CD4-positive, alpha-beta T cell treated with Interleukin-2 at 100 ng/mL for 4 hours (primary cell): ENCODE results near the gene TMEM270.
"Not testable (repeated sequence)": the region's sequence is repeated elsewhere in the genome, so short reads cannot be mapped to it uniquely, and the experiment has no call there.

Source experiments
- DNase-seq: peaks from one replicate; pipeline ENCODE4 v3.0.0-alpha.2; 2020; ENCODE audit warnings: low spot score

Gene TMEM270

DNA sequence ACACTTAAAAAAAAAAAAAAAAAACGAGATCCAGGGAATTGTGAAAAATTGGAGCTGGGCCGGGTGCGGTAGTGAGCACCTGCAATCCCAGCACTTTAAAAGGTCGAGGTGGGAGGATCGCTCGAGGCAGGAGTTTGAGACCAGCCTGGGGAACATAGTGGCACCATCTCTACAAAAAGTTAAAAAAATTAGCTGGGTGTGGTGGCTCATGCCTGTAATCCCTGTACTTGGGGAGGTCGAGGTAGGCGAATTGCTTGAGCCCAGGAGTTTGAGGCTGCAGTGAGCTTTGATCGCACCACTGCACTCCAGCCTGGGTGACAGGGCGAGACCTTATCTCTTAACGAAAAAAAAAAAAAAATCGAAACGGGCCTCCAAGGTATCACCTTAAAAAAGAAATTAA is 28.2 kb upstream of the TMEM270 start:
- no peak for DNase-seq

DNA sequence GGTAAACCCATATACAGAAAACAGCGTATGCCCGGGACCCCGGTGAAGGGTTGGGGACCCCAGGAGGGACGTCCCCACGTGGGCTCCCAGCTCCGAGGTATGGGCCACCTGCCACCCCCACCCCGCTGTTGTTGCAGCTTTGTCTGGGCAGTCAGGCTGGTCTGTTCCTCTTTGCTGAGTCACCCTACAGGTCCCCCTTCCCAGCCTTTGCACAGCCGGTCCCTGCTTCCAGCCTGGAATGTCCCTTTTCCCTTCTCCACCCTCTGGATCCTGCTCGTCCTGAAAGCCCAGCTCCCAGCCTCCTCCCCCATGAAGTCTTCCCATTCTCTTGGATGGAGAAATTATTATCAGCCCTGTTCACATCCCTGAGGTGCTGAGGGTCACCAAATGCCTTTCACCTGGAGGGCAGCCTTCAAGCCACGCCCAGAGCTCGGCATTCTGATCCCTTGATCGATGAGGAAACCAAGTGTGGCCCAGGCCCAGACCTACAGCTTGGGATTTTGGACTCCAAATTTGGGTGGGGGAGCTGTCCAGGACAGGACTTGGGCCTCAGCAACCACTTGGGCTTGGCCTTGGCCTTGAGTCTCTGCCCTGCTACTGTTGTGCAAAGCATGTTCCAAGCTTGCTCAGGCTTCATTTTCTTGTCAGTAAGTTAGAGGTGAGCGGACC is 27.6 kb upstream of the TMEM270 start:
- no peak for DNase-seq

DNA sequence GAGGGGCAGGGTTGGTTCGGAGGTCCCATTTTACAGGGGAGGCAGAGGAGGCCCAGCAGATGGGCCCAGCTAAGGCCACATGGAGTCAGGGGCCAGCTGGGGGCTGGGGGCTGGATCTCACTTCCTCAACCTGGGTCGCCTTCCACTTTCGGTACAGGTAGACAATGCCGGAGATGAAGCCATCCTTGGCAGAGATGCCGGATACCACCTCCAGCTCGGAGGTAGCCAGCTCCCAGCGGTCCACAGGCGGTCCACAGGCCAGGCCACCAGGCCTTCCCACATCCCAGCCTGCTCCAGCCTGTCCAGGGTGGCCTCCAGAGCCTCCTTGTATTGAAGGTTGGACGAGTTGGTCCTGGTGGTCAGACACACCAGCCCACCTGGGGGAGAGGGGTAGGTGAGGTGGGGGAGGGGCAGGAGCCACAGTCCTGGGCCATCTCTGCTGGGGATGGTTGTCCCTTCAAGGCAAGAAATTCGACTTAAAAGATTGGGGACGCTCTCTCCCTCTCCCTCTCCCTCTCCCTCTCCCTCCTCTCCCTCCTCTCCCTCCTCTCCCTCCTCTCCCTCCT is 26.2 kb upstream of the TMEM270 start:
- no peak for DNase-seq

DNA sequence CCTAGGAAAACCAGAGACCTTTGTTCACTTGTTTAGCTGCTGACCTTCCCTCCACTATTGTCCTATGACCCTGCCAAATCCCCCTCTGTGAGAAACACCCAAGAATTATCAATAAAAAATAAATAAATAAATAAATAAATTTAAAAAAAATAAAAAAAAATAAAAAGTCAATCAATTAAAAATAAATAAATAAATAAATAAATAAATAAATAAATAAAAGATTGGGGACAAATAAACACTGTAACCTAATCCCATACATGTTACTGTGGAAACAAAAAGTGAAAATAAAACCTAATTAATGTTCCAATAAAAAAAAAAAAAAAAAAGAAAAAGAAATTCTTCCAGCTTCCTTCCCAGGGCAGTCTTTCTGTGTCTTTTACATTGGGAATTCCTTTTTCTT is 23.8 kb upstream of the TMEM270 start:
- not testable (repeated sequence) for DNase-seq

DNA sequence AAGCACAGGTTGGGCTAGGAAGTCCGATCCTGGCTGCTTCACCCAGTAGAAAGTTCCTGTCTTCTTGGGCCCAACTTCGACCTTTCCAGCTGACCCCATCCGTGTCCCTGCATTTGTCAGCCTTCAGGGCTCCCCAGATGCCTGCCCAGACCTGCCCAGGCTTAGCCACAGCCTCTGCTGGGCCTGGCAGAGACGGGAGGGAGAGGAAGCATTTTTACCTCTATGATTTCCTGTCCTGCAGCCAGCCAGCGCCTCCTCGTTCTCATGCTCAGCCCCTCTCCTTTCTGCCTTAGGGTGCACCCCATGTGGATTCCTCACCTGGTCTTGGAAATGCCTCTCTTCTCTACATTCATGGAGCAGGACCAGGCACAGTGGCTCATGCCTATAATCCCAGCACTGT is 22.3 kb upstream of the TMEM270 start:
- no peak for DNase-seq

DNA sequence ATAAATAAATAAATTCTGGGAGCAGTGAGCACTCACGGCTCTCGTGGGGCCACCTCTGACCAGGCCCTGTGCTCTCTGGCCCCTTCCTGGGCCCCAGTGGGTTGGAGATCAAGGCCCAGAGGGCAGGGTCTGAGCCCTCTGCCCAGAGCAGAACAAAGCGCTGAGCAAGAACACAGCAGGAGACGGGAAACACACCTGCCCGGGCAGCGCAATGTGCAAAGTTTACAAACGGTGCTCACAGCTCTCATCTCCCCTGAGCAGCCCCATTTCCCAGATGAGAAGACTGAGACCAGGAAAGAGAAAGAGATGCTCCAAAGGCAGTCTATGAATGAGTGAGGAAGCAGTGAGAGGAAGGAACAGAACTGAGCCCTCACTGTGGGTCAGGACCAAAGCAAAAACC is 21.7 kb upstream of the TMEM270 start:
- DNase-seq = no peak

DNA sequence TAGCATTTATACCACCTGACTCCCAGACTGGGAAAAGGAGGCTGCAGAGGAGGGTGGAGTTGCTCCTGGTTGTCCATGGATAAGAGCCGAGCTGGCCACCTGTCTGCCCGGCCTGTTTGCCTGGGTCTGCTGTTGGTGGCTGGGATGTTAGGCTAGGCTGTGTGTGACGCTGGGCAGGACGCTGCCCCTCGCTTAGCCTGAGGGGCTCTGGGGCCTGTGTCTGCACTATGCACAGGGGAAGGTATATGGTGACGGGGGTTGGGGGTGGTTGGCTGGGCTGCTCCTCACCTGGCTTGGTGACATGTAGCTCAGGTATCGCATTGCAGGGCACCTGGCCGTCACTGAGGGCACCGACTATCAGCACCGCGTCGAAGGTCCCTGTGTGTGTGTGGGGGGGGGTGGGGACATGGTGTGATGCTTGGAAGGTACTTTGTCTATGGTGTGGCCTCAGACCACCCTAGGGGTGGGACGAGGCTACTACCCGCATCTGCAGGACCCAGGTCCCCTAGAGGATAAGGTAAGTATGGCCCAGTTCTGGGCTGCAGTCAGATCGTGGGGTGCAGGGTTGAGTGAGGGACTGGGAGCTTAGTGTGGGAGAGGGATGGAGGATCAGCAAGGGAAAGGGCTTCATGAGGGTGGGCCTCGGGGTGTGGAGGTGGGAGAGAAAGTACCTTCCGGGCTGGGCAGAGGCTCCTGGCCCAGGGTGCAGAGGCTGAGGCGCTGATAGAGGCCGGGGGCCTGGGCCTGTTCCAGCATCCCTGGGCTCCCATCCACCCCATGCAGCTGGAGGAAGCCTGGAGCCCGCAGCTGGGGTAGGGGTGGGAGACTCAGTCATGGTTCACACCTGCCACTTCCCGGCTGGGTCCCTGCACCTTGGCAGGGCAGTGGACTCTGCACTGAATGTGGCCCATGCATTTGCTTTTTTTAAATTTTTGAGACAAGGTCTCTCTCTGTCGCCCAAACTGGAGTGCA is 20.9 kb upstream of the TMEM270 start:
- no peak for DNase-seq

DNA sequence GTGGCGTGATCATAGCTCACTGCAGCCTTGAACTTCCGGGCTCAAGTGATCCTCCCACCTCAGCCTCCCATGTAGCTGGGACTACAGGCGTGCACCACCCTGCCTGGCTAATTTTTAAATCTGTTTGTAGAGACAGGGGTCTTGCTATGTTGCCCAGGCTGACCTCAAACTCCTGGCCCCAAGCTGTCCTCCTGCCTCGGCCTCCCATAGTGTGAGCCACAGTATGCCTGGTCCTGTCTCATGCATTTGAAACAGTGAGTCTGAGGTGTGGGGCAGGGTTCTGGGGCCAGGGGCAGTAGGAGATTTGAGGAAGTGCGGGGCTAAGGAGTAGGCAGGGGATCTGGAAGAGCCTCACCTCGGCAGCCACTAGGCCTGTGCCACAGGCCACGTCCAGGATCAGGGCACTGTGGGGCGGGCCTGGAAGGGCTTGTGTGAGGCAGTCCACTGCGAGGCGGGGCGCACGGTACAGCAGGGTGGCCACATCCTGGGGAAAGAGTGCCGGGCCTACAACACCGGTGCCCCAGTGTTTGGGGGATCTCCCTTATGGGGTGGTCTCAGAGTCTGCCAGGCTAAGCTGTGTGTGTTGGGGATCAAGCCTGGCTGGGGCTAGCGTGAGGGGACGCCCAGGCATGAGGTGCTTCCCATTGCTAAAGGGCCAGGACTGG is 20.1 kb upstream of the TMEM270 start:
- no peak for DNase-seq

DNA sequence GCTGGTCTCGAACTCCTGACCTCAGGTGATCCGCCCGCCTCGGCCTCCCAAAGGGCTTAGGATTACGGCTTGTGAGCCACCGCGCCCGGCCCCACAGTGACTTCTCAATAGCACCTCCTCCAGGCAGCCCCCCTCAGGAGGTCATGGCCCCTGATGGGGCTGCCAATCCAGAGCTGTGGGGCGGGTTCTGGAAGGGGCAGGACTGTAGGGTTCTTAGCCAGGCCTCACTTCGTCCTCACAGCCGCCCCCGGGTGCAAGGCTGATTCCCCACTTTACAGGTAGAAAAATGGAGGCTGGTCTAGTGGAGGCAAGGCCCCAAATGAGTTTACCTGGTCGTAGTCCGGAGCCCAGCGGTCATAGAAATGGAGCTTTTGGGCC is 19.3 kb upstream of the TMEM270 start:
- no peak for DNase-seq

DNA sequence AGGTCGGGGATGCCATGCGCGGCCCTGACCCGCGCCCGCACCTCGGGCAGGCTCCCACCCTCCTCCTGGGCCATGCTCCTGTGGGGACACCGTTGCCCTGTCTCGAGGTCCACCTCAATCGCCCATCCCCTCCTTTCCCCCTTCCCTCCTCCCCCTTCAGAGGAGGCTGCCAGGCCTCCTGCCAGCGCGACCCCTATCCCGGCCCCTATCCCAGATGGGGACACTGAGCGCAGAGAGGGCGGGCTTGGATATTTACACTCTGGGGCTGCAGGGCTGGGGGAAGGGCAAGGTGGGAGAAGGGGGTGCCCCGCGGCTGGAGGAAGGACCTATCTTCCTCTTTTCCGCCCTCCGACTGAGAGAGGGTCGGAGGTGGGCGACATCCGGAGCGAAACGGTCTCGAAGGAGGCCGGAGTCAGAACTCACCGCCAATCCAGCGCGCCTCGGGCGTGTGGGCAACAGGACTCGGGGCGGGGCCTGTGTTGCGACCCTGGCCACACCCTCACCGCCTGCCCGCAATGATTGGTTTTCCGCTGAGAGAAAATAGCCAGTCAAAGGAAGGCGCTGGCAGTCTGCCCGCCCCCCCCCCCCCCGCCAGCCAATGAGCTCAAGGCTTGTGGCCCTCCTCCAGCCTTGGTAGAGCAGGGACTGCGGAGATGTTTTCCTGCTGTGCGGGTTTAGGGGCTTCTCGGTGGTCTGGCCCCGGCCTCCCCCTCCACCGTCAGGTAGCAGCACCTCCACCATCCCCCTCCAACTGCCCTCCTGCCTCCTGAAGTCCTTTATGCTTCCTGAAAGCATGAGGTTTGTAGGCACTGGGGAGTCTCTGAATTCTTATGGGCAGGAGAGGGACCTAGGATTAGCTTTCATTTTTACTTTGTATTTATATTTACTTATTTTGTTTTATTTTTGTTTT is 18.6 kb upstream of the TMEM270 start, which contains the start of gene METTL27:
Gene METTL27 (minus strand): TSS at position 450 of the 910 bp plus-strand sequence. CDS start 376 bp downstream, at position 74.
- peak; percentile 91 for DNase-seq

DNA sequence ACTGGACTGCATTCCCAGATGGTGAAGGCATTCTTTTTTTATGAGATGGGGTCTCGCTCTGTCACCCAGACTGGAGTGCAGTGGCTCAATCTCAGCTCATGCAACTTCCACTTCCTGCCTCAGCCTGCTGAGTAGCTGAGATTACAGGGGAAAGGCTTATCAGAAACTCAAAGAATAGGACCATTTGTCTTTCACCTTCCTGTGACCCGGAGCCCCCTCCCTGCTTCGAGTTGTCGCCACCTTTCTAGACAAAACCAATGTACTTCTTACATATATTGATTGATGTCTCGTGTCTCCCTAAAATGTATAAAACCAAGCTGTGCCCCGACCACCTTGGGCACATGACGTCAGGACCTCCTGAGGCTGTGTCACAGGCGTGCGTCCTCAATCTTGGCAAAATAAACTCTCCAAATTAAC is 16.8 kb upstream of the TMEM270 start:
- no peak for DNase-seq

DNA sequence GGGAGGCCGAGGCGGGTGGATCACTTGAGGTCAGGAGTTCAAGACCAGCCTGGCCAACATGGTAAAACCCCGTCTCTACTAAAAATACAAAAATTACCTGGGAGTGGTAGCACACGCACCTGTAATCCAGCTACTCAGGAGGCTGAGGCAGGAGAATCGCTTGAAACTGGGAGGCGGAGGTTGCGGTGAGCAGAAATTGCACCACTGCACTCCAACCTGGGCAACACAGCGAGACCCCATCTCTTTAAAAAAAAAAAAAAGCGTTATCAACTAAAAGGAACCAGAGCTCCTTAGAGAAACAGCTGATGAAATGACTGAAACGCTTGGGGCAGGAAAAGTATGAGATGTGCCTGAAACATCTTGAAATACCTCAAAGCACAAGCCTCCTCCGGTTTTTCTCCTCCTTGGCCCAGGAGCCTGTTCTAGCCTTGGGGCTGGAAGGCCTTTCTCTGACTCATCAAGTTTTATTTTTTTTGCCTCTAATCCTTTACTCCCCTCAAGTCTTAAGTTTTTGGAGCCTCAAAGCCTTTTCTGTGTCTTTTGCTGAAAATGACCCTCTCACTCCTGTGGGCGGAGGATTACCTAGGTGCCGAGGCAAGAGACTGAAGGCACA is 16.0 kb upstream of the TMEM270 start:
- no peak for DNase-seq

DNA sequence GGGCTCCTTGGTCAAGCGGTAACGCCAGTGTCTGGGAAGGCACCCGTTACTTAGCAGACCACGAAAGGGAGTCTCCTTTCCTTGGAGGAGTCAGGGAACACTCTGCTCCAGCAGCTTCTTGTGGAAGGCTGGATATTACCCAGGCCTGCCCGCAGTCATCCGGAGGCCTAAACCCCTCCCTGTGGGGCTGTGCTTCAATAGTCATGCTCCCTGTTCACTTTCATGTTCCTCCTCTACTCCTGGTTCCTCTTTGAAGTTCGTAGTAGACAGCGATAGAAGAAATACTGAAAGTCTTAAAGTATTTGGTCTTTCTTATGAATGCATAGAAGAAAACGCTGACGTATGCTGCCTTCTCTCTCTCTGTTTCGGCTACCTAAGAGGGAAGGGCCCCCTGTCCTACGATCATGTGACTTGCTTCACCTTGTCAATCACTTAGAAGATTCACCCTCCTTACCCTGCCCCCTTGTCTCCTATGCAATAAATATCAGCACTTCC is 15.2 kb upstream of the TMEM270 start:
- not testable (repeated sequence) for DNase-seq

DNA sequence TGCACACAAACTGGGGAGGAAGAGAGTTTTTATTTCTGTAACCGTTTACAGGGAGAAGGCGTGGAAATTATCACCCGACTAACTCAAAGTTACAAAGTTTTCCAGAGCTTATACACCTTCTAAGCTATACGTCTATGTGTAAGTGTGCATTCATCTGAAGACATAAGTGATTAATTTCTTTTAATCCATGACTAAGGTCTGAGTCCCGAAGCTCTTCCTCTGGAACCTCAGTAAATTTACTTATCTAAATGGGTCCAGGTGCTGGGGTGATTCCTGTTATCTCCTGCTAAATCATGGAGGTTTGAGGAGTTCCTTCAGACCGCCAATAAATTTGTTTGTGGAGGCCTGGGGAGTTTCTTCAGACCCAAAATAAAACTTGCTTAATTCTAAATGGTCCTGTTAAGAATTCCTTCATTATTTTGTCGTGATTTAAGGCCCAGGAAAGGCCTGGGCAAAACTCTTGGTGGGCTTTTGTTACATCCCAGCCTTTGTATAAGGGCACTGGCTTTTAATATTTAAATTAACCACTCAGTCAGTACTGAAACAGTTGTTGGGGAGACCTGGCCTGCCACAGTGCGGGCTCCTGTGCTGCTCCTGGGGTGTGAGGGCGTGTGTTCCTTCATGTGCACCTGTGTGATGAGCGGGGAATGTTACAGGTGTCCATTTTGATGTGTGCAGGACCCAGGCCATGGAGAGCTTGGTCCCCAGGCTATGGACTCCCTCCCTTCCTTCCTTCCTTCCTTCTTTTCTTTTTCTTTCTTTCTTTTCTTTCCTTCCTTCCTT is 12.8 kb upstream of the TMEM270 start:
- DNase-seq = no peak

DNA sequence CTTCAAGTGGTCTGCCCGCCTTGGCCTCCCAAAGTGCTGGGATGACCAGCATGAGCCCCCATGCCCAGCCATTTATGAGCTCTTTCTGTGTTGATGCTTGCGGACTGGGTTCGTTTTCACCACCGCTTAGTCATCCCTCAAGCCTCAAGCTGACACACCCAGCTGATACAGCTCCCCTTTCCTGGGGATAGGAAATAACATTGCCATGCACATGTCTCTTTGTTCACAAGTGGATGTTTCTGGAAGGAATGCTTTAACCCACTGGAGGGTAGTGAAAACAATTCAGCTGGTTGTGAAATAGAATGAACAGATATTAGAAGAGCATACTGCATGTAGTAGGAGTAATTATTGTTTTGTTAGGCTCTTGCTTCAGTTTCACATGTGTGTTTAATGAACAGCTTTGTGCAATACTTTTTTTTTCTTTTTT is 10.2 kb upstream of the TMEM270 start:
- DNase-seq = no peak

DNA sequence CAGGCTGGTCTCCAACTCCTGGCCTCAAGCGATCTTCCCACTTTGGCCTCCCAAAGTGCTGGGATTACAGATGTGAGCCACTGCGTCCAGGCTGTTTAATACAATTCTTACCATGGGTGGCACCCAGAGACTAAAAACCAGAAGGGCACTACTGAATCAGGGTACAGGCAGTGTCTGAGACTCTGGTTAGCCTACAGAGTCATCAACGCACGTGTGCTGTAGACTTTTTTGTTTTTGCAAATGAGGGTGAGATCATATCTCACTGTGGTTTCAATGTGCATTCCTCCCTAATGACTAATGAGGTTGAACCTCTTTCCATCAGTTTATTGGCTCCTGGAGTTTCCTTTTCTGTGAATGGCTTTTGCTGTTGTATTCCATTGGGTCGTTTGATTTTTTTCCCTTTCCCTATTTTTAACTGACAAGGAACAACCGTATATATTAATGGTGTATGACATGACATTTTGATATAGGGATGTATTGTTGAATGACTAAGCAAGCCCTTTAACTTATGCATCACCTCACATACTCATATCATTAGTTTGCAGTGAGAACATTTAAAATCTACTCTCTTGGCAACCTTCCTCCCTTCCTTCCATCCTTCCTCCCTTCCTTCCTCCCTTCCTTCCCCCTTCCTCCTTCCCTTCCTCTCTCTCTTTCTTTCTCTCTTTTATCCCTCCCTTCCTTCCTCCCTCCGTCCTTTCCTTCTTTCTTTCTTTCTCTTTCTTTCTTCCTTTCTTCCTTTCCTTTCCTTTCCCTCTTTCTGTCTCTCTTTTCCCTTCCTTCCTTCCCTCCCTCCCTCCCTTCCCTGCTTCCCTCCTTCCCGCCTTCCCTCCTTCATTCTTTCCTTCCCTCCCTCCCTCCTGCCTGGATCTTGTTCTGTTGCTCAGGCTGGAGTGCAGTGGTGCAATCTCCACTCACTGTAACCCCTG is 9.3 kb upstream of the TMEM270 start:
- DNase-seq = peak; percentile 47

DNA sequence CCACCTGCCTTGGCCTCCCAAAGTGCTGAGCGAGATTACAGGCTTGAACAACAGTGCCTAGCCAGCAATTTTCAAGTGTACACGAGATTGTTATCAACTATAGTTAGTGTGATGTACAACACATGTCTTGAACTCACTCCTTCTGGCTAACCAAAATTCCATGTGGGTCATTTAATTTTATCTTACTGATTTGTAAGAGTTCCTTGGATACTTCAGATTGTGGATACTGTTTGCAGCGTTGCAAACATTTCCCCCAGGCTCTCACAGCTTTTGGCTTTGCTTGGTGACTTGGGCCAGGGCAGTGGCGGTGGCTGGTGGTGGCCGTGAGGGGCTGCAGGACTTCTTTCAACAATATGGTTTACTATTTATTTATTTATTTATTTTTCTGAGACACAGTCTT is 8.5 kb upstream of the TMEM270 start:
- no peak for DNase-seq

DNA sequence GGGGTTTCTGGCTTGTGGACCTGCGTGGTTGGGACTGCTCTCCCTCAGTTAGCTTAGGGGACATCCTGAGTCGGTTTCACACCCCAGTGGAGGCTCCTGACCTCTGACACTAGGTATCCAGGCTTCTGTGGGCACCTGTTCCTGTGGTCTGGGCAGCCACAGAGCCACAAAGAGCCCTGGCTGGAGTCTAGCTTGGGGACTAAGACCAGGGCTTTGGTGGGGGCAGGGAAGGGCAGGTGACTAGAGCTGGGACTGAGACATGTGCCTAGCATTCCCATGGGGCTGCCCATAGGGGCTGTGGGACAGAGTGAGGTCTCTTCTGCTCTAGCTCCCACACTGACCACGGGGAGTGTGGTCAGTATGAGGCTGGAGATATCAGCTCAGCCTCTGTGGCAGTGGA is 4.0 kb upstream of the TMEM270 start:
- DNase-seq = no peak

DNA sequence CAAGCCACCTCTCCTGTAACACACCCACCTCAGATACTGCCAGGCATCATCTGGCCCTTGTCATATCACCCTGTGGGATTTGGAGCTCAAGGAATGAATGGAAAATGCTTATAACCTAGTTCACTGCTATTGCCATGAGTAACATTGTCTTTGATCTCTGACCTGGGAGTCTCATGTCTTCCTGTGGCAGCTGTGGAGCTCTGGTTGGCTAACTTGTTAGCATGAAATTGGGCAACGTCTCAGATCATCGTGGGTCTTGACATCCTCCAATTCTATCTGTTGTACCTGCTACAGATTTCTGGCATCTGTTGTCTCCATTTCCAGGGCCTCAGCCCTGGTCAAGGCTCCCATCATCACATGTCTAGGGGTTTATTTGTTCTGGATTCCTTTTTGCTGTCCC is 2.2 kb upstream of the TMEM270 start:
- DNase-seq = no peak
